Measurements from ENCODE around the gene PTTG1IP.

The PTTG1IP gene

DNA sequence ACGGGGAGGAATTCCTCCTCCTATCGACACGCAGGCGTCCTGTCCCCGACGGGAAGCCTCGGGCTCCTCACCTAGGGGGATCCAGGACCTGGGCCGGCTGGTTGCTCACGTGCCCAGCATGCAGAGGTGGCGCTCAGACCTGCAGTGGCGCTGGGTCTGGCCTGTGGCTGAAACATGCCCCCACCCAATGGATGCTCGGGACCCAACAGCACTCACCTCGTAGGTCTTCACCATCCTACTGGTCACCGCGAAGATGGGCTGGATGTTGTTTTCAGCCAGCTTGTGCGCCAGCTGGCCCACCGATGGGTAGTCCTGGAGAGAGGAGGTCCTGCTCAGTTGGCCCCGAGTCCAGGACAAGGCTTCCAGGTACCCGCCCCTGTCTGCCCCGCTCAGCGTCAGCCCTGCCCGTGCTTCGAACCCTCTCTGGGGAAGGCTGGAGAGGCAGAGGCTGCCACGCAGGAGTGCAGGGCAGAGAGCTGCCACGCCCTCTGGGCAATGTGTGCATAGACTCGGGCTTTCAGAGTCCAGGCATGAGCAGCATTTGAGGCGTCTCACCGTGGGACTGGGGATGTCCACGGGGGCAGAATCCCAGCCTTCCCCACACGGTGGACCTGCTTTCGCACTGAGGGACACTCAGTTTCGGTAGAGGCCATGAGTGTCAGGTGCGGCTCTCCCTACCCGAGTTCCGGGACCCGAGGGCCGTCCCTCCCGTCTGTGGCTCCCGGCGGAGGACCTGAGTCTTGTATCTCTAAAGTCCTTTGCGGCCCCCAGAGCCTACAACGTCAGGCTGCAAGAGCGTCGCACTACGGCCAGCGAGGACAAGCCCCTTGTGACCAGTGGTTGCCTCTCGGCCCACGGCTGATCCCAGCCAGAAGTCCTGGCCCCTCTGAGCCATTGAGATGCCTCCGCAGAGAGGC is 25.6 kb upstream of the PTTG1IP start:
- DNase-seq (ENCODE audit: low read depth) = no peak
- TF ChIP-seq, protein P1, sequence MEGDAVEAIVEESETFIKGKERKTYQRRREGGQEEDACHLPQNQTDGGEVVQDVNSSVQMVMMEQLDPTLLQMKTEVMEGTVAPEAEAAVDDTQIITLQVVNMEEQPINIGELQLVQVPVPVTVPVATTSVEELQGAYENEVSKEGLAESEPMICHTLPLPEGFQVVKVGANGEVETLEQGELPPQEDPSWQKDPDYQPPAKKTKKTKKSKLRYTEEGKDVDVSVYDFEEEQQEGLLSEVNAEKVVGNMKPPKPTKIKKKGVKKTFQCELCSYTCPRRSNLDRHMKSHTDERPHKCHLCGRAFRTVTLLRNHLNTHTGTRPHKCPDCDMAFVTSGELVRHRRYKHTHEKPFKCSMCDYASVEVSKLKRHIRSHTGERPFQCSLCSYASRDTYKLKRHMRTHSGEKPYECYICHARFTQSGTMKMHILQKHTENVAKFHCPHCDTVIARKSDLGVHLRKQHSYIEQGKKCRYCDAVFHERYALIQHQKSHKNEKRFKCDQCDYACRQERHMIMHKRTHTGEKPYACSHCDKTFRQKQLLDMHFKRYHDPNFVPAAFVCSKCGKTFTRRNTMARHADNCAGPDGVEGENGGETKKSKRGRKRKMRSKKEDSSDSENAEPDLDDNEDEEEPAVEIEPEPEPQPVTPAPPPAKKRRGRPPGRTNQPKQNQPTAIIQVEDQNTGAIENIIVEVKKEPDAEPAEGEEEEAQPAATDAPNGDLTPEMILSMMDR (IDR thresholded peaks at IDR 0.05; ENCODE audit: insufficient read depth, low read depth, low read length, missing control alignments) = no peak
- H3K4me3 ChIP-seq (ENCODE audit: low read depth, low read length) = no peak overlapping the region

DNA sequence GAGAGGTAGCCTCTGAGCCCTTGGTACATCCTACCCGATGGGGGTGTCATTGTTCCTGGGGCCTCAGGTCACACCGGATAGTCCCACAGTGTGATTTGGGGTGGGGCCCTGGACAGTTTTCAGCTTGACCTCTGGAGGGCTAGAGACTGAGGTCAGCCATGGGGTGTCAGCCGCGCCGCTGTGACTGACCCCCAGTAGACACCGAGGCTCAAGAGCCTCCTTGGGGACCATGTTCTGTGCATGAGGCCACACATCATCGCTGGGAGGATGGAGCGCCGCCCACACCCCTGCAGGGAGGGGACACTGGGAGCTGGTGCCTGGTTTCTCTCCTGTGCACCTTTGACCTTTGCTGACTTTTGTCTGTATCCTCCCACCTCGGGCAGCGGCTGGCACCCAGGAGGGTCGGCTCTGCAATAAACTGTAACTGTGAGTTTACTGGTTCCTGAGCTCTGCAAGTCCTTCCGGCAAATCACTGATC is 24.6 kb upstream of the PTTG1IP start:
- DNase-seq (ENCODE audit: low read depth) = no peak
- no peak overlapping the region for H3K4me3 ChIP-seq (ENCODE audit: low read depth, low read length)
- TF ChIP-seq, protein P1 (IDR thresholded peaks at IDR 0.05; ENCODE audit: insufficient read depth, low read depth, low read length, missing control alignments) = no peak

DNA sequence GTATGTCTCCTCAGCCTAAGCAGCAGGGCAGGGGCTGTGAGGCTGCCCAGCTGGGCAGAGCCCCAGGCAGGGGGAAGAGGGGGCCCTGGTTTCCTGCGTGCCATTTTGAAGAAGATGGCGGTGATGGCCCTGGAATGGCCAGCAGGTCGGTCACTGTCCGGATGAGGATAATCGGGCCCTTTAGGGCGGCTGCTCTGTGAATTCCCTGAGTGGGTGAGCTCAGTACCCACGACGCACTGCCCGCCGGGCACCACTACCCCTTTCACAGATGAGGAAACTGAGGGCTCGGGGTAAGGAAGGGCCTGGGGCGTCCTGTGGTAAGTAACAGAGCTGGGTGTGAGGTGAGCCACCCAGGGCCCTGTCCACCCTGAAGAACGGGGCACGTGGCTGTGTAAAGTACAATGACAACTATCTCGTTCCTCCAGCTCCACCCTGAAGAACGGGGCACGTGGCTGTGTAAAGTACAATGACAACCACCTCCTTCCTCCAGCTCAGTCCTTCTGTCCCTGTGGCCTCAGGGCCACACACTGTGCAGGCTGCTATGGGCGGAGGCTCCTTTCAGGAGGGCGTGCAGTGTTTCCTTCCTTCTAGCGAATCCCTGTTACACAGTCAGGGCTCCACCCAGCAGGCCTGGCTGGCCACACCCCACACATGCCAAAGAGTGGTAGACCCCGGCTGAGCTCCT is 24.0 kb upstream of the PTTG1IP start:
- TF ChIP-seq, protein P1 (IDR thresholded peaks at IDR 0.05; ENCODE audit: insufficient read depth, low read depth, low read length, missing control alignments) = no peak
- no peak for DNase-seq (ENCODE audit: low read depth)
- H3K4me3 ChIP-seq (ENCODE audit: low read depth, low read length) = no peak overlapping the region

DNA sequence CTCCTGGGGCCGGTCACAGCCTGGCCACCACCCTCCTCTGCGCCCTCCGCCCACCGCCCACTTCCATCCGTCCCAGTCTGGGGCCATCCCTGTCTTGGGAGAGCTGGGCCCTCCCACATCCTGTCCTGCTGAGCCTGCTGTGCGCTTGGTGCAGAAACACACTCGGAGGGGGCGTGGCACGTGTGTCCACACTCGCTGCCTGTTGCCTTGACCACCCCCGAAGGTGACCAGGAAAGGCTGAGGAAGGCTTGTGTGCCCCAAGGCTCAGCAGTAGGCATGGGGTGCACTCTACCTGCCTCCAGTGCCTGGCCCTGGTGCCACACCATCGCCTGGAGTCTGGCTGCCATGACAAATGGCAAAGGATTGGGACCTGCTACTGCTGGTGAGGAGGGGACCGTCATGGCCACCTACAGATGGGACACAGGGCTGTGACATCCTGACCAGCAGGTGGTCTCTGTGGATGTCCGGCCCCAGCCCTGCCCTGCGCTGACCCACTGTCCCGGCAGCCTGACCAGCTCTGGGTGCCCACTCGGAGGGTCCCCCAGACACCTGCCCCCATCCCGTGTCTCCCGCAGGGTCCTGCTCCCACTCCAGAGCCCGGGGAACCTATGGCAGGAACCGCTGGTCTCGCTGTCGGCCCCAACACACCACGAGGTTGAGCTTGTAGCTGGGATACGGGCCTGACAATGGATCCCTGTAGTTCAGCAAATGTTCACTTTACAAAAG is 23.2 kb upstream of the PTTG1IP start:
- TF ChIP-seq, protein P1 (IDR thresholded peaks at IDR 0.05; ENCODE audit: insufficient read depth, low read depth, low read length, missing control alignments) = no peak
- H3K4me3 ChIP-seq (ENCODE audit: low read depth, low read length) = no peak overlapping the region

DNA sequence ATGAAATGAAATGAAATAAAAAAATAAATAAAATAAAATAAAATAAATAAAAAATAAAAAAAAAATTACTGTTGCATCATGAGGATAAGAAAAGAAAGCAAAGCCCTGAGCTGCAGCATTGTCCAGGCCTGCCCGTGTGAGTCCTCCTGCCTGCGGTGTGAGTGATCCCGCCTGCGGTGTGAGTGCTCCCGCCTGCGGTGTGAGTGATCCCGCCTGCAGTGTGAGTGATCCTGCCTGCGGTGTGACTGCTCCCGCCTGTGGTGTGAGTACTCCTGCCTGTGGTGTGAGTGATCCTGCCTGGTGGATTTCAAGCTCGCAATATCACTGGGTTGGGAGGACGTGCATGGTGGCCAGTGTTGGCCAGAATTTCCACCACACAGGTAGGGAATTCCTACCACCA is 22.4 kb upstream of the PTTG1IP start:
- no peak overlapping the region for H3K4me3 ChIP-seq (ENCODE audit: low read depth, low read length)
- no peak for DNase-seq (ENCODE audit: low read depth)
- TF ChIP-seq, protein P1 (IDR thresholded peaks at IDR 0.05; ENCODE audit: insufficient read depth, low read depth, low read length, missing control alignments) = no peak

More for the DNA sequence above, 23.2 kb upstream of the PTTG1IP start:
- no peak for DNase-seq (ENCODE audit: low read depth)

DNA sequence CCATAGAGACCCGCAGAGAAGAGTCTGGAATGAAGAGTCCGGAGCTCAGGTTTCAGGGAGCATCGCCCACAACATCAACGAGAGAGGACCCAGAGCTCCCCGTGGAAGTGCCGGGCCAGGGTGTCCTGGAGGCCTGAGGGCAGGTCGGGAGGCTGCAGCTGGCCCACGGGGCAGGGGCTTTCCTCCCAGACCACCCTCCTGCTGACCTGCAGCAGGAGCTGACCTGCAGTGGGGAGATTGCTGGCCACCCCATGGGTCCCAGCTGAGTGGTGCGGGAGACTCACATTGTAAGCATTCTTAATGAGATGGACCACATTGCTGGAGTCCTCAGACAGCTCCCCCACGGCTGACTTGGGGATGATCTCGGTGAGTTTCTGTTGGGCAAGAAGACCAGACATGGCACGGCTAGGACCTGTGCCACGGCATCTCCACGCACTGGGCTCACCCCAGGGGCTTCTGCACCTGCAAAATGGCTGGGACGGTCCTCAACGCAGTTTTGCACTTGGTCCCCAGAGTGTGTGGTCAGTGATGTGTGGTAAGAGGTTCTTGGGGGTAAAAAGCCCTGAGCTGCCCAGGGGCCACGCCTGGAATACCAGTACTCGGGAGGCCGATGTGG is 21.3 kb upstream of the PTTG1IP start:
- DNase-seq (ENCODE audit: low read depth) = no peak
- H3K4me3 ChIP-seq (ENCODE audit: low read depth, low read length) = no peak overlapping the region
- TF ChIP-seq, protein P1 (IDR thresholded peaks at IDR 0.05; ENCODE audit: insufficient read depth, low read depth, low read length, missing control alignments) = no peak

Data from GM12865 (cell line).